K562 (cell line): ENCODE data around the gene SLC4A2. TPM values are rescaled to one million over a fixed set of nuclear protein-coding genes. Genes with fewer than 3 reads are reported as not detected.
A peak's percentile ranks its signal among the peaks of the same experiment; 100 is the strongest.

Experiments
- POLR2G ChIP-seq: fragments of 200-400 bp; formaldehyde crosslinking; IDR thresholded peaks from 2 replicates; pipeline ENCODE4 v1.6.1; 2017; ENCODE audit warnings: low read depth, mild to moderate bottlenecking, antibody characterized with exemption, low read length, moderate library complexity
- POLR2H ChIP-seq: IDR thresholded peaks from 2 replicates; pipeline ENCODE4 v1.6.1; 2016; ENCODE audit warnings: missing genetic modification characterization, low read depth, mild to moderate bottlenecking, control low read depth, missing compliant biosample characterization, moderate library complexity
- RBM22 ChIP-seq: fragments of 200-400 bp; formaldehyde crosslinking; IDR thresholded peaks from 2 replicates; pipeline ENCODE4 v1.6.1; 2018; ENCODE audit warnings: low read length, low read depth; ENCODE audit not compliant: poor library complexity, severe bottlenecking
- TSHZ1 ChIP-seq: fragments of 250-450 bp; sonication (Bioruptor Pico); IDR thresholded peaks from 2 replicates; pipeline ENCODE4 v1.4.0; 2020; ENCODE audit warnings: mild to moderate bottlenecking, moderate library complexity
- polyA plus RNA-seq, 8 experiments: library from polyadenylated mRNA; depleted of rRNA in 4 of 8; stranded (reverse) in 5 of 8; unstranded in 3 of 8; fragments of >200 nt; fragmentation: Nextera tagmentation in 2 of 8; fragmentation: Illumina TruSeq in 1 of 8; extraction: Ambion mirVana in 2 of 8; extraction: Trizol in 1 of 8; gene quantifications; 2 replicates each; pipeline versions ENCODE4 v1.2.1 to v1.2.3, GENCODE V29; 2011 to 2014; ENCODE audit warnings: inconsistent platforms in 1 of 8, missing spikeins in 1 of 8
- total RNA-seq, 7 experiments: library from RNA; depleted of rRNA in 6 of 7; stranded (reverse); fragments of >200 nt in 6 of 7; fragmentation: Illumina TruSeq in 2 of 7; extraction: Trizol in 2 of 7; gene quantifications; 2 replicates each; pipeline versions ENCODE4 v1.2.1 to v1.2.3, GENCODE V29; 2011 to 2021; ENCODE audit warnings: low replicate concordance in 1 of 7
- TF ChIP-seq, protein P1 (sequence below): fragments of 450-650 bp; formaldehyde crosslinking; IDR thresholded peaks from 2 replicates; pipeline ENCODE4 v1.4.0; 2020; ENCODE audit warnings: mild to moderate bottlenecking, moderate library complexity

Gene SLC4A2
- total and polyA plus RNA-seq, 9 of the 15 experiments (the other 6 are each of a cell fraction or from before 2014, with no cell fraction given) = 11.4 to 375 (median 130) TPM

DNA sequence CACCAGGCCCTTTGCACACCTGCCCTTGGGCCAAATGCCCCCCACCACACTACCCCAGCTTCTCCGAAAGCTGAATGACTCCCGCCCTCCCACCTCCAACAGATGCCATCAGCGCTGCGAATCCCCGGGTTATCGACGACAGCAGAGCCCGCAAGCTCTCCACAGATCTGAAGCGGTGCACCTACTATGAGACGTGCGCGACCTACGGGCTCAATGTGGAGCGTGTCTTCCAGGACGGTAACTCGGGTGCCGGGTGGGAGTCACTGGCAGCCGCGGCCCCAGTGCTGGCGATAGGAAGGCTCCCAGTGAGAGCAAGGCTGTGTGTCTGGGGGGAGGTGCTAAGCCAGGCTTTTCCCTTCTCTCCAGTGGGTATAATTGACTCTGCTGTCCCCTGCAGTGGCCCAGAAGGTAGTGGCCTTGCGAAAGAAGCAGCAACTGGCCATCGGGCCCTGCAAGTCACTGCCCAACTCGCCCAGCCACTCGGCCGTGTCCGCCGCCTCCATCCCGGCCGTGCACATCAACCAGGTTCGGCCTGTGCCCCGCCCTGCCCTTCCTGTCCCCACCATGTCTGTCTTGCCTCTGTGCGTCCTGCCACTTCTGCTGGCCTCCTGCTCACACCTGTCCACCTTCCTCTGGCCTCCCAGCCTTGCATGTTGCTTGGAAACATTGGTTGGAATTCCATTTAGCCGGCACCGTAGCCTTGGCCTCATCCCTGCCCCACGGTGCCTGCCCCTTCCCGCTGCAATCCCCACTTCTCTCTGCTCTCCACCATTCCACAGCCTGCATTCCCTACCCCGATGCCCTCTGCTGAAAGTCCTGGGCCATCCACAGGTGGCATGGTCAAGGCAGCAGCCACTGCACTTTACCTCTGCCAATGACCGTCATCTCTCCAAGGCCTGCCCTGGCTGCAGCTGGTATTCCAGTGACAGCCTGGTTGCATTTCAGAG lies 59.0 kb downstream of the SLC4A2 start (continued):
- TF ChIP-seq TSHZ1 (no peak), RBM22 (peak; percentile 34), POLR2G (0 out of 2 replicates have a peak, but pooled peaks have one; percentile 14), POLR2H (tag) (no peak)
- TF ChIP-seq, protein P1, sequence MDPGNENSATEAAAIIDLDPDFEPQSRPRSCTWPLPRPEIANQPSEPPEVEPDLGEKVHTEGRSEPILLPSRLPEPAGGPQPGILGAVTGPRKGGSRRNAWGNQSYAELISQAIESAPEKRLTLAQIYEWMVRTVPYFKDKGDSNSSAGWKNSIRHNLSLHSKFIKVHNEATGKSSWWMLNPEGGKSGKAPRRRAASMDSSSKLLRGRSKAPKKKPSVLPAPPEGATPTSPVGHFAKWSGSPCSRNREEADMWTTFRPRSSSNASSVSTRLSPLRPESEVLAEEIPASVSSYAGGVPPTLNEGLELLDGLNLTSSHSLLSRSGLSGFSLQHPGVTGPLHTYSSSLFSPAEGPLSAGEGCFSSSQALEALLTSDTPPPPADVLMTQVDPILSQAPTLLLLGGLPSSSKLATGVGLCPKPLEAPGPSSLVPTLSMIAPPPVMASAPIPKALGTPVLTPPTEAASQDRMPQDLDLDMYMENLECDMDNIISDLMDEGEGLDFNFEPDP (CRISPR knock-in tag) = no peak
